Loucy (cell line): ENCODE measurements around the gene UNC5A.

ENCODE experiments used
- H2AFZ ChIP-seq: fragments of 200-600 bp; sonication (generic); 2 replicates; pipeline ENCODE4 v1.6.0; 2016; ENCODE audit warnings: antibody characterized with exemption, mild to moderate bottlenecking, low read length, moderate library complexity
- H3F3A ChIP-seq: fragments of 200-600 bp; 2 replicates; pipeline ENCODE4 v1.6.0; 2016; ENCODE audit warnings: antibody characterized with exemption, low read depth, mild to moderate bottlenecking
- H3K27me3 ChIP-seq: fragments of 200-600 bp; sonication (generic); 2 replicates; pipeline ENCODE4 v1.6.1; 2014; ENCODE audit warnings: low read length, mild to moderate bottlenecking; ENCODE audit not compliant: insufficient read depth, poor library complexity, severe bottlenecking
- H3K36me3 ChIP-seq: fragments of 200-600 bp; sonication (generic); 2 replicates; pipeline ENCODE4 v1.6.1; 2016; ENCODE audit warnings: low read length; ENCODE audit not compliant: insufficient read depth
- H3K4me1 ChIP-seq: fragments of 200-600 bp; sonication (generic); 2 replicates; pipeline ENCODE4 v1.5.1; 2014; ENCODE audit warnings: low read length, mild to moderate bottlenecking; ENCODE audit not compliant: insufficient read depth, poor library complexity, severe bottlenecking
- H3K4me2 ChIP-seq: fragments of 200-600 bp; sonication (generic); 2 replicates; pipeline ENCODE4 v1.6.0; 2014; ENCODE audit warnings: antibody characterized with exemption, low read length, low read depth, mild to moderate bottlenecking; ENCODE audit not compliant: poor library complexity, severe bottlenecking
- H3K4me3 ChIP-seq: fragments of 200-600 bp; sonication (generic); 2 replicates; pipeline ENCODE4 v1.5.1; 2014; ENCODE audit warnings: low read length, mild to moderate bottlenecking, mixed read lengths; ENCODE audit not compliant: poor library complexity, severe bottlenecking
- H3K79me2 ChIP-seq: fragments of 200-600 bp; sonication (generic); 2 replicates; pipeline ENCODE4 v1.6.1; 2014; ENCODE audit warnings: low read length; ENCODE audit not compliant: insufficient read depth
- H3K9ac ChIP-seq: fragments of 200-600 bp; sonication (generic); 2 replicates; pipeline ENCODE4 v1.6.0; 2014; ENCODE audit warnings: mild to moderate bottlenecking, low read depth, low read length, moderate library complexity; ENCODE audit not compliant: poor library complexity, severe bottlenecking
- H3K9me2 ChIP-seq: fragments of 200-600 bp; sonication (generic); replicated peaks from 2 replicates; pipeline ENCODE4 v1.6.1; 2016; ENCODE audit warnings: low read depth, low read length, mixed read lengths
- H3K9me3 ChIP-seq: fragments of 200-600 bp; sonication (generic); 2 replicates; pipeline ENCODE4 v1.6.1; 2014; ENCODE audit warnings: mild to moderate bottlenecking, antibody characterized with exemption, low read length, low read depth; ENCODE audit not compliant: insufficient read depth
- H4K20me1 ChIP-seq: fragments of 200-600 bp; sonication (generic); 2 replicates; pipeline ENCODE4 v1.6.0; 2014; ENCODE audit warnings: antibody characterized with exemption, low read length, mild to moderate bottlenecking; ENCODE audit not compliant: insufficient read depth, poor library complexity, severe bottlenecking
- EZH2phosphoT487 ChIP-seq: fragments of 200-600 bp; IDR thresholded peaks from 2 replicates; pipeline ENCODE4 v1.6.1; 2018; ENCODE audit warnings: antibody characterized with exemption, mild to moderate bottlenecking, moderate library complexity, borderline replicate concordance
- TF ChIP-seq, protein P1 (sequence below): fragments of 200-600 bp; sonication (generic); conservative IDR thresholded peaks from 2 replicates; pipeline ENCODE4 v1.5.1; 2014; ENCODE audit warnings: mild to moderate bottlenecking, antibody characterized with exemption, low read length

Gene UNC5A

DNA sequence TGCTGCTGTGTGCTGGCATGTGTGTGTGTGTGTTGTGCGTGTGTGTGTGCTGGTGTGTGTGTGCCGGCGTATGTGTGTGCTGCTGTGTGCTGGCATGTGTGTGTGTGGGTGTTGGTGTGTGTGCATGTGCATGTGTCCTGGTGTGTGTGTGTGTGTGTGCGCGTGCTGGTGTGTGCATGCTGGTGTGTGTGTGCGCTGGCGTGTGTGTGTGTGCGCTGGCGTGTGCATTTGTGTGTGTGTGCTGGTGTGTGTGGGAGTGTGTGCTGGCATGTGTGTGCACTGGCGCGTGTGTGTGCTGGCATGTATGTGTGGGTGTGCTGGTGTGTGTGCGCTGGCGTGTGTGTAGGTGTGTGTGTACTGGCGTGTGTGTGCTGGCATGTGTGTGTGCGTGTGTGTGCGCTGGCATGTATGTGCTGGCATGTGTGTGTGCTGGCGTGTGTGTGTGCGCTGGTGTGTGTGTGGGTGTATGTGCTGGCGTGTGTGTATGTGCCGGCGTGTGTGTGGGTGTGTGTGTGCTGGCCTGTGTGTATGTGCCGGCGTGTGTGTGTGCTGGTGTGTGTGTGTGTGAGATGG lies 20.1 kb downstream of the UNC5A start:
- Histone ChIP-seq H3K4me3 (no peak overlapping the region), H3K4me1 (no peaks in the 10 kb centered on the region), H4K20me1 (no peaks in the 10 kb centered on the region), H2AFZ (no peak overlapping the region), H3K9me2 (no peaks in the 10 kb centered on the region), H3F3A (no peaks in the 10 kb centered on the region), H3K9me3 (no peaks in the 10 kb centered on the region), H3K9ac (no peak overlapping the region), H3K4me2 (no peak overlapping the region), H3K79me2 (no peaks in the 10 kb centered on the region), H3K36me3 (no peaks in the 10 kb centered on the region), H3K27me3 (no peaks in the 10 kb centered on the region)
- no peak for TF ChIP-seq EZH2phosphoT487
- TF ChIP-seq, protein P1, sequence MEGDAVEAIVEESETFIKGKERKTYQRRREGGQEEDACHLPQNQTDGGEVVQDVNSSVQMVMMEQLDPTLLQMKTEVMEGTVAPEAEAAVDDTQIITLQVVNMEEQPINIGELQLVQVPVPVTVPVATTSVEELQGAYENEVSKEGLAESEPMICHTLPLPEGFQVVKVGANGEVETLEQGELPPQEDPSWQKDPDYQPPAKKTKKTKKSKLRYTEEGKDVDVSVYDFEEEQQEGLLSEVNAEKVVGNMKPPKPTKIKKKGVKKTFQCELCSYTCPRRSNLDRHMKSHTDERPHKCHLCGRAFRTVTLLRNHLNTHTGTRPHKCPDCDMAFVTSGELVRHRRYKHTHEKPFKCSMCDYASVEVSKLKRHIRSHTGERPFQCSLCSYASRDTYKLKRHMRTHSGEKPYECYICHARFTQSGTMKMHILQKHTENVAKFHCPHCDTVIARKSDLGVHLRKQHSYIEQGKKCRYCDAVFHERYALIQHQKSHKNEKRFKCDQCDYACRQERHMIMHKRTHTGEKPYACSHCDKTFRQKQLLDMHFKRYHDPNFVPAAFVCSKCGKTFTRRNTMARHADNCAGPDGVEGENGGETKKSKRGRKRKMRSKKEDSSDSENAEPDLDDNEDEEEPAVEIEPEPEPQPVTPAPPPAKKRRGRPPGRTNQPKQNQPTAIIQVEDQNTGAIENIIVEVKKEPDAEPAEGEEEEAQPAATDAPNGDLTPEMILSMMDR = no peak

DNA sequence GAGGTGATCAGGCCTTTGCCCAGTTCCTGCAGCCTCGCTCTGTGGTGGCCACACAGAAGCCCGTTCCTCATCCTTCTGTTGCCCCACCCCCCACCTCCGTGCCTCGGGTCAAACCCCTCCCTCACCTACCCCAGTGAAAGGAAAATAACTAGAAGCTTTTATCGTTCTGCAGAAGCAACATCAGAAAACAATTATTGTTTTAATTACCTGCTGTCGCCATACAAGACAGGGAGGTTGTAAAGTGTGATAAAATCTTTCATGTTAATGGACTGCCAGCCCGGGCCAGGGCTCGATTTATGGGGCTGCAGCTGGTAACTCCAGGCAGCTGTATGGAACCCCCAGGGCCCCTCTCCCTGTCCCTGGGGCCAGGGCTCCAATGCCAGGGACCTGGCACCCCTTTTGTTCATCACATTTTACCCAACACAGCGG lies 20.6 kb downstream of the UNC5A start:
- Histone ChIP-seq H3K4me2 (no peak overlapping the region), H3K79me2 (no peaks in the 10 kb centered on the region), H2AFZ (no peak overlapping the region), H4K20me1 (no peaks in the 10 kb centered on the region), H3K4me3 (no peak overlapping the region), H3K9ac (no peak overlapping the region), H3K9me3 (no peaks in the 10 kb centered on the region), H3K27me3 (no peaks in the 10 kb centered on the region), H3K36me3 (no peaks in the 10 kb centered on the region), H3K4me1 (no peaks in the 10 kb centered on the region), H3K9me2 (no peaks in the 10 kb centered on the region), H3F3A (no peaks in the 10 kb centered on the region)
- no peak for TF ChIP-seq EZH2phosphoT487
- TF ChIP-seq, protein P1 = no peak

DNA sequence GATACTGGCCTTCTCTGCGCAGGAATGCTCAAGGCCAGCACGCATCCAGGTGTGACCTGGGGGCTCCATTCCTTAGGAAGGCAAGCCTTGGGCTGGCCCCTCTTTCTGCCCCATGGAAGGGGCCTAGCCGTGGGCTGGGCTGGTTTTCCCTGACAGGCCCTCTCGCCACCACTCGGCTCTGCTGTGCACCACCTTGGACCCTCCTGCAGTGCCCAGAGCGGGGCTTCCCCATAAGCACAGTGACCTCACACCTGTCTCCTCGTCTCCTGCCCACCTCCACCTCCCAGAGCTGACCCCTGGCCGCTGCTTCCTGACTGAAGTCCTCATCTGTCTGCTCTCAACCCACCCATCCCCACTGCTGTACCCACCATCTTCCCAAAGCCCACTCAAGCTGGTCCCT lies 21.1 kb downstream of the UNC5A start:
- Histone ChIP-seq H3K4me1 (no peaks in the 10 kb centered on the region), H3K4me3 (no peak overlapping the region), H3K9me2 (no peaks in the 10 kb centered on the region), H3K79me2 (no peaks in the 10 kb centered on the region), H3F3A (no peaks in the 10 kb centered on the region), H3K9ac (no peak overlapping the region), H4K20me1 (no peaks in the 10 kb centered on the region), H3K36me3 (no peaks in the 10 kb centered on the region), H3K27me3 (no peaks in the 10 kb centered on the region), H3K4me2 (no peak overlapping the region), H3K9me3 (no peaks in the 10 kb centered on the region), H2AFZ (no peak overlapping the region)
- no peak for TF ChIP-seq EZH2phosphoT487
- TF ChIP-seq, protein P1 = no peak
